Bronchial epithelial cell (primary cell): ENCODE results near the gene RIMS3. TPM values are rescaled to one million over a fixed set of nuclear protein-coding genes. Genes with fewer than 3 reads are reported as not detected.

ENCODE experiments used
- DNase-seq: peaks from one replicate; pipeline ENCODE4 v3.0.0-alpha.2; 2010; ENCODE audit warnings: low read depth
- FAIRE-seq: peaks from 2 replicates; lab custom pipeline; 2011; peaks lifted over from hg19 to GRCh38; lab: Jason Lieb, UNC
- H3K27me3 ChIP-seq: 2 replicates; pipeline ENCODE4 v1.5.1; 2011; ENCODE audit warnings: low read length; ENCODE audit not compliant: control insufficient read depth, insufficient read depth
- H3K36me3 ChIP-seq: 2 replicates; pipeline ENCODE4 v1.5.1; 2011; ENCODE audit warnings: low read length; ENCODE audit not compliant: control insufficient read depth, insufficient read depth
- H3K4me3 ChIP-seq: 2 replicates; pipeline ENCODE4 v1.5.1; 2011; ENCODE audit warnings: mild to moderate bottlenecking, low read depth, low read length, control low read depth
- total RNA-seq: library from RNA; depleted of rRNA; stranded (reverse); fragments of >200 nt; gene quantifications from 2 replicates; pipeline ENCODE4 v1.2.1, GENCODE V29; 2014
- TF ChIP-seq, protein P1 (sequence below): IDR thresholded peaks from 2 replicates; pipeline ENCODE4 v1.5.1; 2011; ENCODE audit warnings: mild to moderate bottlenecking, moderate library complexity, low read length, control low read depth, inconsistent platforms; ENCODE audit not compliant: insufficient read depth, severe bottlenecking

RIMS3 gene
- total RNA-seq, 1 donor from 2014 or later: 0.26 TPM

DNA sequence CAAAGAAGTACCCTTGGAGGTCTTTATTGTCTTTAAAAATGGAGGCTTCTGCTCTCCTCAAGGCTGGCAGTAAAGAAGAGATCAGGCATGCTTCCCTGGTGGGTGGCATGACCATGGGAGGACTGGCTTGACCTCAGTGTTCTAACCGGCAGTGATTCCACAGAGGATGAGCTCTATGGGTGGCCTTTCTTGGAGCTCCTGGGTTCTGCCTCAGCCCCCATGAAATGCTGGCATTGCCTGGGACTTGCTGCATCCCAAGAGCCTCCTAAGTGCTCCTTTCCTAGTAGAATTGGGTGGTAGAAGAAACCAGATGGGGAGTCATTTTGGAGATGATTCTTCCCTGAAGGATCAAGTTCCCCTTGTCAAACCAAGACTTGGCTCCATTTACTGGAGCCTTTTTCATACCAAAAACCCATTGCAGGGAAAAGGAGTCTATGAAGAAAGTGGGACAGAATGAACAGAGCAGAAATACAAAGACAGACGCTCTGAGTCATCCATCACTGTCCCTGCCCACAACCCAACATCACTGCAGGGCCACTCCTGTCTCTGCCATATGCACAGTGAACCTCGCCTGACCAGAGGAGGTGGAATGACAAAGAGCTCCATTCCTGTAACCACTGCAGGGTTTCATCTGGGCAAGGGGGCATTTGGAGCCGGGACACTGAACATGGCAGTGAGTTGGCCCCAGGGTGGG lies 42.4 kb downstream of the RIMS3 start:
- no peak overlapping the region for H3K4me3 ChIP-seq
- DNase-seq: no peak
- H3K27me3 ChIP-seq: peaks cover 1% of the 10 kb centered on the region
- FAIRE-seq: peak; percentile 23
- TF ChIP-seq, protein P1, sequence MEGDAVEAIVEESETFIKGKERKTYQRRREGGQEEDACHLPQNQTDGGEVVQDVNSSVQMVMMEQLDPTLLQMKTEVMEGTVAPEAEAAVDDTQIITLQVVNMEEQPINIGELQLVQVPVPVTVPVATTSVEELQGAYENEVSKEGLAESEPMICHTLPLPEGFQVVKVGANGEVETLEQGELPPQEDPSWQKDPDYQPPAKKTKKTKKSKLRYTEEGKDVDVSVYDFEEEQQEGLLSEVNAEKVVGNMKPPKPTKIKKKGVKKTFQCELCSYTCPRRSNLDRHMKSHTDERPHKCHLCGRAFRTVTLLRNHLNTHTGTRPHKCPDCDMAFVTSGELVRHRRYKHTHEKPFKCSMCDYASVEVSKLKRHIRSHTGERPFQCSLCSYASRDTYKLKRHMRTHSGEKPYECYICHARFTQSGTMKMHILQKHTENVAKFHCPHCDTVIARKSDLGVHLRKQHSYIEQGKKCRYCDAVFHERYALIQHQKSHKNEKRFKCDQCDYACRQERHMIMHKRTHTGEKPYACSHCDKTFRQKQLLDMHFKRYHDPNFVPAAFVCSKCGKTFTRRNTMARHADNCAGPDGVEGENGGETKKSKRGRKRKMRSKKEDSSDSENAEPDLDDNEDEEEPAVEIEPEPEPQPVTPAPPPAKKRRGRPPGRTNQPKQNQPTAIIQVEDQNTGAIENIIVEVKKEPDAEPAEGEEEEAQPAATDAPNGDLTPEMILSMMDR: no peak
- H3K36me3 ChIP-seq: no peaks in the 10 kb centered on the region

DNA sequence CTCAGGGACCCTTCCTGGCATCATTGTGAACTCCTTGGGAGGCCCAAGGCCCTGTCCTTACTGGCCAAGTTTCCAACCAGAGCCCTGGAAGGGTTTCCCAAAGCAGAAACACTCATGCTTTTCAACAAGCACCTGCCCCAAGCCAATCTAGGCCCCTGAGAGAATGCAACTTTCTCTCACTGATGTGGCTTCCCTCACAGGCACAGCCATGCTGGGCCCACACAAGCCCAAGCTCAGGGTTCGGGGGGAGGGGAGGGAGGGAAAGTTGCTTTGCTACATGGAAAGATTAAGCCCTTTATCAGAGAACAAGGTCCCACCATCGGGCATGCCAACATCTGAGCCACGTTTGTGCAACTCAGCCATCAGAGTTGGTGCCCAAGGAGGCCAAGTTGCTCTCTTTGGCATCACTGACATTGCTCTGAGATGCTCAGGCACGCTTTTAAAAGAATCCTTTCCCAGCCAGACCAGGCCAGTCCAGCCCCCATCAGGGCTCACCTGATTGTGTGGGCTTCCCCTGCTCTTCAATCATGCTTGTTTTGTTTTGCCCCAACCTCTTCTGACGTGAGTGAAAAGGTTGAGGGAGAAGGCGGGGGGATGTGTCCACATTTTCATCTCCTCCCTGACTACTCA lies 43.5 kb downstream of the RIMS3 start:
- no peak for DNase-seq
- Histone ChIP-seq H3K36me3 (no peaks in the 10 kb centered on the region), H3K4me3 (no peak overlapping the region), H3K27me3 (peaks cover 1% of the 10 kb centered on the region)
- TF ChIP-seq, protein P1: no peak
- no peak for FAIRE-seq

DNA sequence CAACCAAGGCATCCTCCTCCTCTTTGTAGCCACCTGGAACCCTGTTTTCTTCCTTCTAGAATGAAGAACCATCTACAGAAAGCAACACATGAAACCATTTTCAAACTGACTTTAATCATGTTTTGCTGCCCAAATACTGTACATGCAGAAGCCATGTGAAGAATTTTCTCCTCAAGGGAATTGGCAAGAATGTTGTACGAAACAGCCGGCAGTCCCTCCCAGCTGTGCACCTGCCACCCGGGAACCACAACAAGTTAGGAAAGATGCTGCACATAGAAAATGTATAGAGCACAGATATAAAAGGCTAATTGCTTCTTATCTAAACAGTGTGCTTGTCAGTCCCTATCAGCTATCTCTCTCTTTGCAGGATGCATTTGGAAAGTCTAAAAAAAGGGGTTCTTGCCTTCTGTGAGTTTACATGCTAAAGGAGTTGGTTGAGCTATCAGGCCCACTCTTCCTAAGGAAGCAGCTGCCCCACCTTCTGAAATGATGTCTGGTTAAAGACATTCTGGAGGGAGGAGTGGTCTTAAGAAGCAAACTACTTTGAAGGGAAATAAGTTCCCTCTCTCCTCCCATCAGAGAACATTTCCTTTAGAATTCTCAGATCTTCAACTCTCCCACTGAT lies 44.8 kb downstream of the RIMS3 start:
- Histone ChIP-seq H3K4me3 (no peak overlapping the region), H3K27me3 (peaks cover 1% of the 10 kb centered on the region), H3K36me3 (no peaks in the 10 kb centered on the region)
- TF ChIP-seq, protein P1: no peak
- DNase-seq (no peak), FAIRE-seq (peak; percentile 82)

DNA sequence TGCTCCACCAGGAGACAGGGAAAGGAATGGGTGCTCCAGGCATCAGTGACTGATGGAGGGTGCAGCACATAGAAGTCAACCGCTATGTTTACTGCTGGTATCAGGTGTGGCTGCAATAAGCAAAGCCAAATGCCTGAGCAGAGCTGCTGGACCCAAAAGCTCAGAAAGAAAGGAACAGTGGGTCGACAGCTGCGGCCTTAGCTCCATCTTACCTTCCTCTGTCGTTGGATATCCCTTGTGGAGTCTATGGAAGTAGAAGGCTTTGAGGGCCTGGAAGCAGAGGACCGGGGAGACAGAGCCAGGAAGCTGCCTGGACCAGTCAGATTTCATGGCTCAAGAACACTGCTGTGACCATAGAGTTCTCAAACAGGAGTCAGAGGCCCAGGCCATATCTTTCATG lies 45.3 kb downstream of the RIMS3 start:
- FAIRE-seq (no peak), DNase-seq (no peak)
- Histone ChIP-seq H3K36me3 (no peaks in the 10 kb centered on the region), H3K27me3 (peaks cover 1% of the 10 kb centered on the region), H3K4me3 (no peak overlapping the region)
- TF ChIP-seq, protein P1: no peak

DNA sequence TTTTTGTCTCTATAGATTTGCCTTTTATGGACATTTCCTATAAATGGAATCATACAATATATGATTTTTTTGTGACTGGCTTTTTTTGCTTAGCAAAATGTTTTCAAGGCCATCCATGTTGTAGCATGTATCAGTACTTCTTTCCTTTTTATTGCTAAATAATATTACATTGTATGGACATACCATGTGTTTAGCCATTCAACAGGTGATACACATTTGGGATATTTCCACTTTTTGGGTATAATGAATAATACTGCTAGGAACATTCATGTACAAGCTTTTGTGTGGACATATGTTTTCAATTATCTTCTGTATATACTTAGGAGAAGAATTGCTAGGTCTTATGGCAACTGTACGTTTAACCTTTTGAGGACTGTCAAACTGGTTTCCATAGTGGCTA lies 47.4 kb downstream of the RIMS3 start:
- FAIRE-seq: no peak
- no peak for DNase-seq
- TF ChIP-seq, protein P1: no peak
- H3K4me3 ChIP-seq: no peak overlapping the region
- no peaks in the 10 kb centered on the region for H3K27me3 ChIP-seq
- H3K36me3 ChIP-seq: no peaks in the 10 kb centered on the region
